HG03442 (cell line): ENCODE data around the gene SP110.
"Not testable (repeated sequence)": the region's sequence is repeated elsewhere in the genome, so short reads cannot be mapped to it uniquely, and the experiment has no call there.

Experiments
- ATAC-seq: cut with Tn5 transposase; IDR thresholded peaks from one replicate; pipeline ENCODE4 v1.9.1; 2021; ENCODE audit warnings: mild to moderate bottlenecking, moderate library complexity; ENCODE audit not compliant: unreplicated experiment

The SP110 gene

DNA sequence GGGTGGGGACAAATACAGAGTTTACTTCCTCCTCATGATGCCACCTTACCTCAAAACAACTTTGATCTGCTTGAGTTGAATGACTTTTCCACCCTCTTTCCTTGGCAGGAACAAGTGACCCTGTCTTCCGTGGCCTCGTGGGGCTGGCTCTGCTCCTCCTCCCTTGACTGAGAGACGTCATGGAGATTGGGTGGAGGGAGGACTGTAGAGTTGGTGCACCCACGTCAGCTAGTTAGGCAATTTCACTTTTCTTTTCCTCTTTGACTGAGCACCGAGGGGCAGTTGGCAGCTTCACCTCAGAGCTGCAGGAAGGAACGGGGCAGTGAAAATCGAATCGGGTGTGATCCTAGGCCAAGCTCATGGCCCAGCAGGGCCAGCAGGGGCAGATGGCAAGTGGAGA, 5.7 kb upstream of the SP110 start, which contains the start of gene SP140:
Gene SP140 (plus strand): TSS at position 251 of the 400 bp plus-strand sequence. CDS start 109 bp downstream, at position 360.
- peak; percentile 74 for ATAC-seq

DNA sequence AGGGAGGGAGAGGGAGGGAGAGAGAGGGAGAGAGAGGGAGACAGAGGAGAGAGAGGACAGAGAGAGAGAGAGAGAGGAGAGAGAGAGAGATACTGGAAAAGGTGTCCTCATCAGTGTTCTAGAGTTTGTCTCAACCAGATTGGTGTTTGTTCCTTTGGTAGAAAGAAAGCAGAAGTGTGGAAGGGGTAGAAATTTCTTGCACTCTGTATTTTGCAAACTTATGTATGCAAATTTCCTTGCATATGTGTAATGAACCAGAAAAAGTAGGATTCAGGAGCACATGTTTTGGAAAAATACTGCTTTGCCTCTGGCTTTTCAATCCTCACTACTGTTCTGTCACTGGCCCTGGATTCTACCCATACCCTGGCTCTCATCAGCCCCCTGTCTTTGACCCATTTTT, 4.7 kb upstream of the SP110 start:
- no peak for ATAC-seq

DNA sequence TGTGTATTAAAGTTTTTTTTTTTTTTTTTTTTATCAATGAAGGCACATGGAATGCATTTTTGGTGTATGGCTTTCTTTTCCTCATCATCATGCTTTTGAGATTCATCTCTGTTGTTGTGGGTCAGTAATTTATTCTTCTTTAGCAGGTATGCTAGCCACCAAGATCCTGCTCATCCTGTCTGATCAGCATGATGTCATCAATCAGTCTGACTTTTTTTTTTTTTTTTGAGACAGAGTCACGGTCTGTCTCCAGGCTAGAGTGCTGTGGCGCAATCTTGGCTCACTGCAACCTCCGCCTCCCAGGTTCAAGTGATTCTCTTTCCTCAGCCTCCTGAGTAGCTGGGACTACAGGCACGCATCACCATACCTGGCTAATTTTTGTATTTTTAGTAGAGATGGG, 3.0 kb upstream of the SP110 start:
- ATAC-seq, result not testable (repeated sequence)

DNA sequence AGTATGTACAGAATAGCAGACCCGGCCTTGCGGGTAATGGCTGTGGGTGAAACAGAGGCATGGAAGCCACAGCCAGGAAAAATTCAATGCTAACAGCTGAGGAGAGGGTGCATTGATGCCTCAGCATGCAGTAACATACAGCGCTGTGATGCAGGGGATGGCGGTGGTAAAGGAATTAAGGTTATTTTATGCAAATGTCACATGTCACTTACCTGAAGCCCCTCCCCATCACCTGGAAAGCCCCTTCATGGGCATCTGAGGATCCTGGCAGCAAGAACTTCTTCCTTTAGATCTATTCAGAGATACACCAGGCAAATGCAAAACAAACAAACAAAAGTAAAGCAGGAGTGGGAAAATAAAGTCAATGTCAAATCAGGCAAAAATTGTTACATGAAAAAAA, 1.7 kb upstream of the SP110 start:
- no peak for ATAC-seq

DNA sequence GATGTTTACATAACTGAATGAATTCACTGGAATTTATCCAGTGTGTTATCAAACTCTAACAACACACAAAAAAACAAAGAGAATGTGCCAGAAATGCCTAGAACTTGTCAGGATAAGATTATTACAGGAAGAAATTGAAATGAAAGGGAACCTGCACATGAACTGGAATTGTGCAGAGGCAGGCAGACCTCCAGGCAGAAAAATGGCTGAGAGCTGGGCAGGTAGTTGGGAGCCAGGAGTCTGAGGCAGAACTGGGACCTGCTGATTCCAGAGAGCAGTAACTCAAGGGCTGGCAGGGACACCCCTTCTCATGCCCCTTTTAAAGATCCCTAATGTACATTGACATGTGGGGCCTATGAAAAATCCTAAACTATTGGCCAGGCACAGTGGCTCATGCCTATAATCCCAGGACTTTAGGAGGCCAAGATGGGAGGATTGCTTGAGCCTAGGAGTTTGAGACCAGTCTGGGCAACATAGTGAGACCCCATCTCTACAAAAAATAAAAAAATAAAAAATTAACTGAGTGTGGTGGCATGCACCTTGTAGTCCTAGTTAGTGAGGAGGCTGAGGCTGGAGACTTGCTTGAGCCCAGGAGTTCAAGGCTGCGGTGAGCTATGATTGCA, 674 bp upstream of the SP110 start:
- ATAC-seq, result no peak

DNA sequence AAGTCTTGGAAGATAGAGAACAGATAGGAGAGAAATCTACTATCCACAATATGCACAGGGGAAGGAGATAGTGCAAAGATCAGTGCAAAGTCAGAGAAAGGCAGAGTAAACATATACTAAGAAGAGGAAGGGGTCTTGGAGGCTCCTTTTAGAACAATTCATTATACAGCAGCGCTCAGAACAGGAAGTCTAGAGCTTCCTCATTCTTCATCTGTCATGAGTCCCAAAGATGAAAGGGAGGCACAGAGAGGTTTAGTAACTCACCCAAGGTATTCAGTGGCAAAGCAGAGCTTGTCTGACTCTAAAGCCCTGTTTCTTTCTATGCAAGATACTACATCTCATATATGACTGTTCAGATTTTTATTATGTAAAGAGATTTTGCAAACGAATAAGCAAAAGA, 1.4 kb downstream of the SP110 start:
- no peak for ATAC-seq

DNA sequence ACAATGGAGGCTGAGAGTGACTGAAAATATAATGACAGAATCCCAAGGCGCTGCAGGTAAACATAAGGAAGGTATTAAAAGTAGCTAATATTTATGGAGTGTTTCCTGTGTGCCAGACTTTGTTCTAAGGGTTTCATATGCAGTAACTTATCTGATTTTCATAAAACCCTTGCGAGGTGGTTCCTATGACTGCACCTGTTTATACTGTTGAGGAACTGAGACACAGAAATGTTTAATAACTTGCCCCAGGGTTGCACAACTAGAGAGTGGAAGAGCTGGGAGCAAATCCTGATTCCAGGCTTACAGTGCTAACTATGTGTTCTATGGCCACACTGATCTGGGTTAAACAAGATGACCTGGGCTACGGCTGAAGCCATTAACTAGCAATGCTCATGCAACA, 2.4 kb downstream of the SP110 start:
- ATAC-seq, result no peak

DNA sequence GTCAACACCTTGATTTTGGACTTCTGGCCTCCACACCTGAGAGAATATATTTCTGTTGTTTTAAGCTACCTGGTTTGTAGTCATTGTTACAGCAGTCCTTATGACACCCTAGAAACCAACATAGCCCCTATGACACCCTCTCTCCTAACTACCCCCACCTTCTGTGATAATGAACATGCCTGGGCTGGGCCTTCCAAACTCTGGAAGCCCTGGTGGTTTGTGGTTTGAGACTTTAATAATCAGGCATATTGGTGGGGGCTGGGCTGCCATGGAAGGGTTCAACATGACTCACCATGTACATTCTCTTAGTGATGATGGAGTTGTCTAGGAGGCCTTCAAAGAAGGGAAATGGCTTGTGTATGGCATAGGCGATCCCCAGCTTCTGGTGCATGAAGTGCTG, 3.3 kb downstream of the SP110 start:
- no peak for ATAC-seq

DNA sequence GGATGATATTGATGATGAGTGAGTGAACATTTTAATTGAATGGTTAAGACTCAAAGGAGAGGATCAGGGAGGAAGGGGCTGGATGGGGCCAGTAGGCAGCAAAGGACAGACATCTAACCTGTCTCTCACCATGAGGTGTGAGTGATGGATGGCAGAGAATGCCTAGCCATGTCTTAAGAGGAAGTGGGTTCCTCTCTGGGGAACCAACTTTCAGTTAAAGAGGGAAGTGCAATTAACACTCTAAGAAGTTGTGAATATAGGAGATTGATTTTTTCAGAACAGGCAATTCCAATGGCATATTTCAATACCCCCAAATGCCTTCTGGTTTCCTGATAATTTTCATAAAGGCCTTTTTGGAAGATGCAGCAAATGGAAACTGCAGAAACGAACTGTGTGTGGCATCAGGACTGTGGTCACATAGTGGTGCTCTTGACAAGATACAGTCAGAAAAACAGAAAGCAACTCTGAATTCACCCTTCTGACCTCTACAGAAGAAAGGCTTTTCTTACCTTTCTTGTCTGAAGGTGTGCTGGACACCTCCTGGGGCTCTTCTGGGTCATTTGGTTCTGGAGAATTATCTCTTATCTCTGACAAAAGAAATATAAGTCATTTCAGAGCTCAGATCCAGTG, 10.2 kb downstream of the SP110 start:
- ATAC-seq, result peak; percentile 50

DNA sequence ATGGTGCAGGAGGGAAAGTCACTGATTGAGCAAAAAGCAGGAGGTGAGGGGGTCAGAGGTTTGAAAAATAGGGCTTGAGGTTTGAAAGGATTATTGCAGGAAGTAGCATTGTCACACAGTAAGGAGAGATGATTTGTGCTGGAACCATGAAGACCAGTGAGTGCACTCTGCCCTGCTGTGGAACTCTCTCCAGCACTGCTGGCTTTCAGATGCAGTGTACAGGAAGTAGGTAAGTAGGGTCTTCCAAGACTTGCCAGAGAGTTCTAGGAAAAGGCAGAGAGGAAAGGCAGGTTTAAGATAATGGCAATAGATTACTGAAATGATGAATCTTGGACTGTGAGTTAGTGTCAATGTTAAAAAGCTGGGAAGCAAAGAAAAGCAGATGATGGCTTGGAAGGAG, 11.2 kb downstream of the SP110 start:
- no peak for ATAC-seq

DNA sequence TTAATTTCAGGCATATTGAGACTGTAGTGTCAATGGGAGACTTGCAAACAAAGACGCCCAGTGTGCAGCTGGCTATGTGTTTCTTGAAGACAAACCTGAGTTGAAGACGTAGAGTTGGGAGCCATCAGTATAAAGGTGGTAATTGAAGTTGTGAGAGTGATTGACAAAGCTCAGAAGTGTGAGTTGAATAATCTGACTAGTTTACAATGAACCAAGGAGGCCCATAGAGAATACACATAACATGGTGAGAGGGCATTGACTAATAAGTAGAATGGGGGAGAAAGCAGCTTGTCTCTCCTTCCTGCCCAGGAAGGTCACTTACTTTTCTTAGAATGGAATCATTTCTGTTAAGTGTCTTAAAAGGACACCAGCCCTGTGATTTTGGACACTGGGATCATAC, 14.1 kb downstream of the SP110 start:
- no peak for ATAC-seq

DNA sequence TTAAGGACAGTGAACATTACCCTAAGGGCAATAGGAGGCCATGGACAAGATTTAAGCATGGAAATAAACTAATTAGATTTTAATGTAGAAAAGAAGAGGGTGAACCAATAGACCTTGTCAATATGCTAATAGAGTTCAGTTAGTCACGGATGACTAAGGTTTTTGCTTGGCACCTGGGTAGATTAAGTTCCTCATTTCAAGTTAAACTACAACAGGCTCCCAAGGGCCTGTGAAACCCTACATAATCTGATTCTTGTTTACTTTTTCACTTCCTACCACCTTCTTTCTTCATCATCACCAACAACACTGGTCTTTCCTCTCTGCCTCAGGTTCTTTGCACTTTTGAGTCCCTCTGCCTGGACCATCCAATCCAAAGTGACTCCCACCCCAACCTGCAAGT, 14.8 kb downstream of the SP110 start:
- peak; percentile 35 for ATAC-seq

DNA sequence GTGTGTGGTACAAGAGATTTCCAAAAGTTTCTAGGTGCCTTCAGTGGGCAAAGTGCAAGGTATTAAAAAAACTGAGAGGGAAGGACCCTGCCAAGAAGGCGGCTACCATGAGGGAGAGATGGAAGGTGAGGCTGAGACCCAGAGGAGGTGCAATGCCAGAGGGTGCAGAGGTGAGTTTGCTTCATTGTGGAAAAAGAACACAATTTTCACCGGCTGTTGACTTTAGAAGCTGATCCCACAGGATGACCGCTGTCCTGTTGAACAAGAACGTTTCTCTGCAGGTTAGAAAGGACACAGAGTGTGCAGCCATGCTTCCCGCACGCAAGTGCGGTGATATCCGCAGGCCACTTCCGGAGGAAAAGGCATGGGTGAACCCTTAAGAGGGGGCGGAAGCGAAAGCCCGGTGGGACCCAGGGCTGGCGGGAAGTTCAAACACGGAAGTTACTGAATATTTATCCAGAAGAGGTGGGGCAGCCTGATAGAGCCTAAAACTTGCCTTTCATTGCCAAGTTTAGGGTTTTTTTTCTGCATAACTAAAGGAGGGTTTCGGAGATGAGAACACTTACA, 16.6 kb downstream of the SP110 start:
- ATAC-seq, result peak; percentile 43

DNA sequence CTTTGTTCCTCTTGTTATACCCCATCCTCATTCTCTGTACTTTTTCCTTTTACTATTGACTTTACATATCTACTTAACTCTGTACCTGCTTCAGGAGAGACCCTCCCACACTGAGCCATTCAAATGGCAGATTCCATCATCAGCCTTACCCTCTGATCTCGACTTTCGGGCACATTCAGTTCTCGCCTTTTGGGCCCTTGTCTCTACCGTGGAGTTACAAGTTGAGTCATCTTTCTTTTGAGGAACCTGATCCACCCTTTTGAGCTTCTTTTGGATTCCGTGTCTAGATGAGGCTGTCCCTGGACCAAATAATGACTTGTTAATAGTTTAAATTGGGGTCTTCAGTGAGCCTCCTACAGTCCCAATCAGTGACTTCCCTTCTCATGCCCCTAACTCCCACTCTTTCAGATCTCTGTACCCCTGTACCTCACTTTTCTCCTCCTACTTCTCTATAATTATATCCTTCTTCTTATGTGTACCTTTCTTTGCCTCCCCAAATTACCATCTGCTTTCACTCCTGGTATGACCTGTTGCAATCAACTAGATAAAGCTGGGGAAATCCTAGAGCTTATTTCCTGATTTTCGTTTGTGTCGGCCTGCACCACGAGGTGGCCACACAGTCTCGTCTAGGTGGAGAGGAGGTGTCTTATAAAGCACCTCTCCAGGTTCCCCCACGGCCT, 17.2 kb downstream of the SP110 start:
- ATAC-seq, result peak; percentile 57

DNA sequence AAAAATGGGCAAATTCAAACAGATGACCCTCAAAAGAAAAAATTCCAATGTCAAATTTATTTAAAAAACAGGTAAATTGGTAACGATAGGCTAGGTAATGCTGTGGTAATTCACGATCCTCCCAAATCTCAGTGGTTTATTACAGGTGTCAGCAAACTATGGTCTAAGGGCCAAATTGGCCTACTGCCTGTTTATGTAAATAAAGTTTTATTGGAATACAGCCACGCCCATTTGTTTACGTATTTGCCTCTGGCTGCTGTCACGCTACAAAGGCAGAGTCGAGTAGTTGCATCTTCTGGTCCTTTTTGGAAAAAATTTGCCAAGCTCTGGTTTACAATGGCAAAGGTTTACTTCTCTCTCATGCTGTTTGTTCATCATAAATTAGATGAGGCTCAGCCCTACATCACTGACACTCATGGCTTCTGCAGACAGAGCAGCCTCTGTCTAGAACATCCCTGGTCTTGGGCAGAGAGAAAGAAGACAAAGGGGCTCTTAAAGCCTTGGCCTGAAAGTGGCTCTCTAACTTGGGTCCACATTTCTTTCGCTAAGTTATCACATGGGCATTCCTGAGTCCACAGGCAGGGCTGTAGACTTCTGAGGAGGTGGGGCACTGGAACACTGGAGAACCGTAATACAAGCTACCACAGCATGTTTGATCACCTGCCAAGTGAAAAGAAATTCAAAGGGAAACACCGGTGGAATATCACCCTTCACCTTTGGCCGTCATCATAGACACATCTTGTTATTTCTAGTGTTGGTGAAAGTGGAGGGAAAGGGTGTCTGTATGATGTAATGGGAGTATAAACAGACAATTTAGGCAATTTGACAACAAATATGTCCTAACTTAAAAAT, 34.8 kb downstream of the SP110 start:
- ATAC-seq, result no peak

DNA sequence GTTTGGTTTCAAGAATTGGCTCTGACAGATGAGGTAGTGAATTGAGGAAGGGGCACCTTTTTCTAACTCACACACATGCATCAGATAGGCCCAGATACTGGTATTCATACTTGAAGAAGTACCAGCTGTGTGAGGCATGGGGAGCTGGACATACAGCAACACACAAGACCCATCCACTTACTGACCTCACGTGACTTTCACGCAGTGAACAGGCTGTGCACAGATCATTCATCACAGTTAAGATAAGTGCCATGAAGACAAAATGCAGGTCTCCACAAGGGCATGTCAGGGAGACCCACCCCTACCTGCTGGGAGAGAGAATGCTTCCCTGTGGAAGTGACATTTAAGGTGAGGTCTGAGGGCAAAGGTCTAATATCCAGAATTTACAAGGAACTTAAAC, 38.6 kb downstream of the SP110 start:
- no peak for ATAC-seq

DNA sequence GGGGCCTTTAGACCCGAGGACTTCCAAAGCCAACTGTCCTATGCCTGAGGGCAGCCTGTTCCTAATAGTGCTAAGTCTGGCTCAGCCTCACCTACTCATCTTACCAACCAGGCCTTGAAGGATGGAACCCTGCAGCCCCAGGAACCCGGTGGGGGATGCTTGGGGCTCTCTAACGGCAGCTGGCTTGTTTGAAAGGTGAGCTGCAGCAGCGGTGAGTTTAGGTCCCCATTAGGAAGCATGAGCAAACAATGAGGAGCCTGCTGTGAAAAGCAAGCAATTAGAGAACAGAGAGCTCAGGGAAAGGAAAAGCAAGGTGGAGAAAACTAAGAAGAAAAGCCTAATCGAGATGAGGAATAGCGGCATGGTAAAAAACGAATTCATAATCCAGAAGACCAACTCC, 39.9 kb downstream of the SP110 start:
- no peak for ATAC-seq

DNA sequence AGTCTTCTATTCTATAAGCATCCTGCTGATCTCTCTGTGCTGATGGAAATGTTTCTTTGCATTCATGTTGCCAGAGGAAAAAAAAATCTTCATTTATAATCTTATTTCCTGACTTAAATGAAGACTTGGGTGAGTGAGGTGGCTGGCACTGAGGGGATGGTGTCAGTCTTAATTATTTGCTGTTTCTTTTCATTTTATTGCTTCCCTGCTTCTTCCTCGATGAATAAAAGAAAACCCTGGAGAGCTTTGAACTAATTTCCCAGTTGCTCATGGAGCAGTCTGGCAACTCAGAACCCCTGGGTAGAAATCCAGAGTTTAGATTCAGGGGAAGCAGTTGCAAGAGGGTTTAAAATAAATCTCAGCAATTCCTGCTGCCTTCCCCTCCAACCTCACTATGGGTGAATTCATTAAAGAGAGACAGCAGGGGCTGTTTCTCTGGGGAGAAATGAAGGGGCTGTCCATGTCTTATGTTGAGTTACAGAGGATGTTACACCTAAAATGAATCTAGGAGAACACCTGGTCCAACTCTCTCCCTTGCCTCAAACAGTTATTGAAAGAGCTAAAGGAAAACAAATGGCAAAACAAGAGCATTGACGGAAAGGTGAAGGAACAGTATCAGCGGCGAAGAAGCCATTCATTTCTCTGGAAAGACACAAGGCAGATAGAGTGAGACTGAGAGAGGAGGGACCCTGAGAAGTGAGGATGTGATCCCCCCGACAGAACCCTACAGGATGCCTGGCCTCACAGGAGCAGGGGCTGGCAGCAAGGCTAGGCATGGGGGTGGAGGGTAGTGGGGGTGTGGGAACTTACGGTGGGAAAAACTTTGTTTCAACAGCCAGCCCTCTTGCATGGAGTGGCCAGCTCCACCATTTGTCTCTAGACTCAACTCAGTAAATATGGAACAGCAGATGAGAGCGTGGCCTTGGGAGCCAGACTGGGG, 41.0 kb downstream of the SP110 start:
- ATAC-seq, result no peak

DNA sequence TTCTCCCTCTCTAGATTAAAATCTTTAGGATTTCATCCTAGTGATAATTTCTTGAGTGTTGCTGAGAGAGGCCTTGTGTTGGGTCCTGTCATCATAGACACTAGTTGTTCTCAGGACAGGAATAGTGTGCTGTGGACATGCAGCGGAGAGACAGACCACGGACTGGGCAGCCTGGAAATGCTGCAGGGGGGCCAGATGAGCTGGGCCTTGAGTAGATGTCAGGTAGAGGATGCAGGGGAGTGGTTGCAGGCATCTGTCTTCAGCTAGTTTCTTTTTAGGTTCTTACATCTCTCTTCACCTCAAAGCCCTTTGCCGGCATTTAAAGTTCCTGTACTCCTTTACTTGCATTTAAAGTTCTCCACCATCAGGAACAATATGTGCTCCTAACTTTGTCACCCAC, 42.8 kb downstream of the SP110 start:
- ATAC-seq, result no peak

DNA sequence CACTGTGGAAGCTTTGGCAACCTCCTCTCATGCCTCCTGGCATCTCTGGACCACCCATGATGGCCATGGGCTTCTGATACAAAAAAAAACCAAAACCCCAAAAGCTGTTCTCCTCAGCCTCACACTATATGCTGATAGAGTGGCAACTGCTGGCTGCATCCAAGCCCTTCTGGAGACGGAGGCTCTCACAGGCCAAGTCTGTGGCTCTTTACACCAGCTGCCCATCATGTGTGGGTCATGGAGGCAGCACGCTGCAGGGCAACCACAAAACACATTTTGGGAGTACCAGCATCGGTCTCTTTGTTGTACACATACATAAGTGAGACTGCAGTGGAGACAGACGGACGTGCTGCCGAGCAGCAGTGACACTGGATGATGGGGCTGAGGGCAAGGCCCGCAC, 45.3 kb downstream of the SP110 start:
- no peak for ATAC-seq
